Measurements from ENCODE around the gene RAPSN. TPM values are rescaled to one million over a fixed set of nuclear protein-coding genes. Genes with fewer than 3 reads are reported as not detected.

RAPSN gene
- total RNA-seq, 1 donor from 2014 or later: 0.42 TPM

- Mint-ChIP-seq H3K9me3 (no peaks in the 10 kb centered on the region), H3K4me3 (no peak overlapping the region), H3K36me3 (ENCODE audit: low read depth) (peaks cover 31% of the 10 kb centered on the region), H3K27ac (peak overlapping the region; percentile 38), H3K4me1 (peaks cover 2% of the 10 kb centered on the region), H3K27me3 (no peaks in the 10 kb centered on the region)
- no peak for DNase-seq
- intact Hi-C loops (cut with micrococcal nuclease): no loop called here
Measured at GRCh38 chr11:47413908-47414684, 34.8 kb downstream of the RAPSN start.

- intact Hi-C loops (cut with micrococcal nuclease): no loop called here
- H3K36me3 Mint-ChIP-seq (ENCODE audit: low read depth): peaks cover 27% of the 10 kb centered on the region
- DNase-seq: no peak
- no peak overlapping the region for H3K4me3 Mint-ChIP-seq
- H3K27me3 Mint-ChIP-seq: no peaks in the 10 kb centered on the region
- H3K4me1 Mint-ChIP-seq: peaks cover 6% of the 10 kb centered on the region
- H3K27ac Mint-ChIP-seq: no peak overlapping the region
- no peaks in the 10 kb centered on the region for H3K9me3 Mint-ChIP-seq
Measured at GRCh38 chr11:47413351-47413750, 35.6 kb downstream of the RAPSN start.

GRCh38 chr11:47411884-47412746 is 36.8 kb downstream of the RAPSN start:
- intact Hi-C loops (cut with micrococcal nuclease): no loop called here
- no peaks in the 10 kb centered on the region for H3K9me3 Mint-ChIP-seq
- no peak overlapping the region for H3K4me3 Mint-ChIP-seq
- DNase-seq: peak; percentile 90
- H3K27ac Mint-ChIP-seq: no peak overlapping the region
- peaks cover 13% of the 10 kb centered on the region for H3K4me1 Mint-ChIP-seq
- H3K36me3 Mint-ChIP-seq (ENCODE audit: low read depth): peaks cover 19% of the 10 kb centered on the region
- no peaks in the 10 kb centered on the region for H3K27me3 Mint-ChIP-seq

DNA sequence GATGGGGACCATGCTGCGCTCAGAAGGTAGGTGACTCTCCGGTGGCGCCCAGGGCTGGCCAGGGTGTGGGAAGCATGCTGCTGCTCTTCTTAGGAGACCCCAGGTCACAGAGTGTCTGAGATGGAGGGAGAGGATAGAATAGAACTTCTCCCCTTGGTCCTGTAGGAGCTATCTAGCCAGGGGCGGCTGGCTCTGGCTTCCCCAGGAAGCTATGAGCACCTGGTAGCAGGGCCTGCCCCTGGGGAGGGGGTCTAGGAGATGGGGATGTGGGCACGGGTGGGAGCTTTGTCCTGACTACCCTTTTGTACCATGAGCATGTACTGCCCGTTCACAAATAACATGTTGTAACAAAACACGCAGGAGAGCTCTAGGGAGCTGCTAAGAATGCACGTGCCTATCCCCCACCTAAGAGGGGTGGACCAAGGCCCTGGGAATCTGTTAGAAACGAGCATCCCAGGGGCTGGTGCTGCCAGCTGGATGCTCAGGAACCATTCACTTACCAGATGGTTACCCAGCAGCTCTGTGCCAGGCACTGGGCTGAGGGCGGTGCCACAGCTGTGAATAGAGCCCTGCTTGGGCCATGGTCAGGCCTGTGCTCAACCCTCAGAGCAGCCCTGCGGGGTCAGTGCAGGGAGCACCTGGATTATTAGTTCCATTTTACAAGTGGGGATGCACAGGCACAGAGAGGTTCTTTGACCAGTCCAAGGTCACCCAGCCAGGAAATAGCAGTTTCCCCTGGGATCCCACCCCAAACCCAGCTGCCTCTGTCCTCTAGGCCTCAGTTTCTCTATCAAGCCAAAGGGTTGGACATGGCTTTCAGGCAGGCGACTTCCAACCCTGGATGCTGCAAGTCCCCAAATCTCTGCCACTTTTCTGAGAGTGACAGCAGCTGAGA is 38.3 kb downstream of the RAPSN start:
- Mint-ChIP-seq H3K4me1 (peaks cover 17% of the 10 kb centered on the region), H3K9me3 (no peaks in the 10 kb centered on the region), H3K27me3 (no peaks in the 10 kb centered on the region), H3K36me3 (ENCODE audit: low read depth) (peaks cover 16% of the 10 kb centered on the region), H3K27ac (peak overlapping the region; percentile 40), H3K4me3 (no peak overlapping the region)
- intact Hi-C loops (cut with micrococcal nuclease): no loop called here
- DNase-seq: no peak

DNA sequence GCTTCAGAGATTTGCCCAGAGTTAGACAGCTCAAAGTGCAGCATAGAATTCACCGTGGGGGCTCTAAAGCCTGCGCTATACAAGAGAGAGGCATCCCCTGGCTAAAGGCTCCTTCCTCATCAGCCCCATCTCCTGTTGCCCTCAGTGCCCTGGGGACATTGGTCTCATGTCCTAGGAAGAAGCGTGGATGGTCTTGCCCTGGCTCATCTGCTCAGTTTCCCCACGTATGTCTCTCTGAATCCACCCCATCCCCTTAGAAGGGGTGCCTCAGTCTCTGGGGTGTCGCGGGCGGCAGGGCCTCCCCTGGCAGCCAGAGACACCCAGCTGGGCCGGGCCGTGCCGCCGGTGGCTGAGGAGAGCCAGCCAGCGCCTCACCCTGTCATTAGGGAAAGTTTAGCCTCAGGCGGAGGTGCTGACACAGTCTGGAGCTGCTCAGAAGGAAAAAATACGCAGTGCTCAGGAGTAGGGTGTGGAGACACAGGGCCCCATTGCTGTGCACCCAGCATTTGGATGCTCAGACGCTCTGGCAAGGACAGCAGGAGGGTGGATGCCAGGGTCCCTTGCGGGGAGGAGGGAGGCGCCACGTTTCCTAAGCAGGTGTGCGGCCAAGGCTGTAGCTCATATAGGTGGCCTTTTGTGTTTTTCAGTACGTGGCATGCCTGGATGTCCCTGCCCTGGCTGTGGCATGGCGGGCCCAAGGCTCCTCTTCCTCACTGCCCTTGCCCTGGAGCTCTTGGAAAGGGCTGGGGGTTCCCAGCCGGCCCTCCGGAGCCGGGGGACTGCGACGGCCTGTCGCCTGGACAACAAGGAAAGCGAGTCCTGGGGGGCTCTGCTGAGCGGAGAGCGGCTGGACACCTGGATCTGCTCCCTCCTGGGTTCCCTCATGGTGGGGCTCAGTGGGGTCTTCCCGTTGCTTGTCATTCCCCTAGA is 39.2 kb downstream of the RAPSN start:
- no peak for DNase-seq
- Mint-ChIP-seq H3K9me3 (no peaks in the 10 kb centered on the region), H3K27ac (peak overlapping the region; percentile 97), H3K4me3 (peak overlapping the region; percentile 97), H3K27me3 (no peaks in the 10 kb centered on the region), H3K36me3 (ENCODE audit: low read depth) (peaks cover 12% of the 10 kb centered on the region), H3K4me1 (peaks cover 19% of the 10 kb centered on the region)
- intact Hi-C loops (cut with micrococcal nuclease): no loop called here

- intact Hi-C loops (cut with micrococcal nuclease): loop anchor here (1.0 kb wide), 4 partner anchors 17 to 232 kb away; partner anchors contain the start of gene PSMC3
- peak overlapping the region; percentile 97 for H3K27ac Mint-ChIP-seq
- peaks cover 19% of the 10 kb centered on the region for H3K4me1 Mint-ChIP-seq
- peak overlapping the region; percentile 97 for H3K4me3 Mint-ChIP-seq
- peaks cover 6% of the 10 kb centered on the region for H3K36me3 Mint-ChIP-seq (ENCODE audit: low read depth)
- no peaks in the 10 kb centered on the region for H3K27me3 Mint-ChIP-seq
- DNase-seq: no peak
- H3K9me3 Mint-ChIP-seq: no peaks in the 10 kb centered on the region
Measured at GRCh38 chr11:47408598-47409439, 40.1 kb downstream of the RAPSN start.

- peaks cover 19% of the 10 kb centered on the region for H3K4me1 Mint-ChIP-seq
- peak within 1 kb of the TSS; percentile 97 for H3K4me3 Mint-ChIP-seq
- peak; percentile 98 for DNase-seq
- no peaks in the 10 kb centered on the region for H3K9me3 Mint-ChIP-seq
- no peaks in the 10 kb centered on the region for H3K27me3 Mint-ChIP-seq
- H3K36me3 Mint-ChIP-seq (ENCODE audit: low read depth): peaks cover 2% of the 10 kb centered on the region
- intact Hi-C loops (cut with micrococcal nuclease): loop anchor here (1.0 kb wide), 4 partner anchors 18 to 231 kb away; partner anchors contain the start of gene PSMC3
- H3K27ac Mint-ChIP-seq: peak within 1 kb of the TSS; percentile 97
Measured at GRCh38 chr11:47407746-47408590, 41.0 kb downstream of the RAPSN start, which contains the start of gene SLC39A13. Gene SLC39A13 (plus strand): TSS chr11:47408590. CDS start chr11:47410095, 1,505 bp downstream.

DNA sequence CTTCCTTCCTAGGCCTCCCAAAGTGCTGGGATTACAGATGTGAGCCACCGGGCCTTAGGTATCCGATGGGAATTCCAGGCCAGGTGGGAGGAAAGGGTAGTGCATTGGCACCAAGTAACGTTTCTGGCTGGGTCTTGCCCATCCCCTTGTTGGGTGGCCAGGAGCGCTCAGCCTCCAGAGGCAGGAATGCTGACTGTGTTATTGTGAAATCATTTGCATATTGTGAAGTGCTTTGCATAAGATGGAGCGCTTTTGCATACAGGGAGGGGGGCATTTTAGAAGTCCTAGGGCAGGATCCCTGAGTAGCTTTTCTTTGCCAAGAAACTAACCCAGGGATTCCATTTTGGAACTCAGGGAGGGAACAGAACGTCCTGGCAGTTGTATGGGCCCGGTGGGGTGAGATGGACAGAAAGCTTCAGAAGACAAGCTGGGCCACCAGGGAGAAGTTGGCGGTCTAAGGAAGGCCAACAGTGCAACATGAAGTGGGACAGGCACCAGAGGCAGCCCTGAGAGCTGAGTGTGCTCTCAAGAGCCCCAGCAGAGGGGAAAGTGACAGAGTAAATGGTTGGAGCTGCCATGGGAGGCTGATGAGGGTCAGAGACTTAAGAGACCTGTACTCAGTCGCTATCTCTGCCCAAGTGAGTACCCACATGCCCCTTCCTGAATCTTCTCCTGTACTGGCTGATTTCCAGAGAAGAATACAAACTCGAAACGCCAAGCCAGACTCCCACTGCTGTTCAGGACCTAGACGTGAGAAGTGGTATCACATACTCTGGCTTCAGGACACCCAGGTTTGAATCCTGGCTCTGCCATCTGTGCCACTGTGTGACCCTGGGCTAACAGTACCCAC is 41.8 kb downstream of the RAPSN start:
- Mint-ChIP-seq H3K27ac (peak overlapping the region; percentile 95), H3K27me3 (no peaks in the 10 kb centered on the region), H3K4me3 (peak overlapping the region; percentile 95), H3K9me3 (no peaks in the 10 kb centered on the region), H3K4me1 (peaks cover 19% of the 10 kb centered on the region), H3K36me3 (ENCODE audit: low read depth) (peaks cover 2% of the 10 kb centered on the region)
- DNase-seq: no peak
- intact Hi-C loops (cut with micrococcal nuclease): no loop called here

DNA sequence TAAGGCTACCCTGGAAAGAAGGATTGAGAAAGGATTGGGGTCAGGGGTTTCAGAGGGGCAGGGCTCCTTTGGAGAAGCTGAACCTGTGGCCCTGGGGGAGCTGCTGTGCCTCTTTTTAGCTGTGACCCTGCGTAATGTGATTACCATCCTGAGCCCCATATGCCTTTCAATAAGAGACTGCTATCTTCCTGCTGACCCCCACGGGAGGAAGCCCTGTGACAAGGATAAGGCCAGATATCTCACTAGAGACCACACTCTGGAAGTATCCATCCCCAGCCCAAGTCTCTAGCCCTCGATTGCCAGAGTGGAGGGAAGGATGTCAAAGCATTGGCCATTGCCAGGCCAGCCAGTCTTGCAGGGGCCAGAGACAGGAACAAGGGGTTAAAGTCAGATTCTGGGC is 45.4 kb downstream of the RAPSN start:
- no peaks in the 10 kb centered on the region for H3K9me3 Mint-ChIP-seq
- H3K4me3 Mint-ChIP-seq: no peak overlapping the region
- DNase-seq: no peak
- peaks cover 21% of the 10 kb centered on the region for H3K4me1 Mint-ChIP-seq
- intact Hi-C loops (cut with micrococcal nuclease): no loop called here
- H3K27me3 Mint-ChIP-seq: no peaks in the 10 kb centered on the region
- H3K36me3 Mint-ChIP-seq (ENCODE audit: low read depth): no peaks in the 10 kb centered on the region
- no peak overlapping the region for H3K27ac Mint-ChIP-seq

- intact Hi-C loops (cut with micrococcal nuclease): no loop called here
- no peak for DNase-seq
- Mint-ChIP-seq H3K4me3 (no peak overlapping the region), H3K27ac (no peak overlapping the region), H3K36me3 (ENCODE audit: low read depth) (no peaks in the 10 kb centered on the region), H3K9me3 (no peaks in the 10 kb centered on the region), H3K4me1 (peaks cover 21% of the 10 kb centered on the region), H3K27me3 (no peaks in the 10 kb centered on the region)
Measured at GRCh38 chr11:47403135-47403534, 45.8 kb downstream of the RAPSN start.

Data from activated CD4-positive, alpha-beta T cell treated with anti-CD3 and anti-CD28 coated beads, Interleukin-2, amount 10 ng/mL, durations not matched to agents 24 days and 14 days (primary cell).